ENCODE measurements around the gene SPEN.
A peak's percentile ranks its signal among the peaks of the same experiment; 100 is the strongest.
"Not testable (repeated sequence)": the region's sequence is repeated elsewhere in the genome, so short reads cannot be mapped to it uniquely, and the experiment has no call there.

The SPEN gene

GRCh38 chr1:15884477-15884876 is 37.0 kb downstream of the SPEN start:
- POLR2A ChIA-PET (ENCODE audit: low non-redundant PET): no interaction called here
- DNase-seq (ENCODE audit: low spot score): no peak
- peak overlapping the region; percentile 65 for H3K27ac ChIP-seq
- no peak for TF ChIP-seq CTCF (conservative IDR thresholded peaks at IDR 0.05; ENCODE audit: low read depth)
- CTCF ChIA-PET: interaction anchor here (0.7 kb wide), 1 partner anchor 1038 kb away, joined by 3 read pairs; no protein-coding TSS in a partner anchor

GRCh38 chr1:15885269-15885668 is 37.8 kb downstream of the SPEN start:
- no peak for DNase-seq (ENCODE audit: low spot score)
- POLR2A ChIA-PET (ENCODE audit: low non-redundant PET): no interaction called here
- H3K27ac ChIP-seq: no peak overlapping the region
- TF ChIP-seq CTCF (conservative IDR thresholded peaks at IDR 0.05; ENCODE audit: low read depth): no peak
- CTCF ChIA-PET: interaction anchor here (0.6 to 0.9 kb wide), 3 partner anchors 76 to 1038 kb away, joined by 3 to 4 read pairs (median 3); no protein-coding TSS in a partner anchor

GRCh38 chr1:15885701-15886610 is 38.4 kb downstream of the SPEN start:
- peak; percentile 86 for DNase-seq (ENCODE audit: low spot score)
- no peak; the same call in none of the 2 replicates for TF ChIP-seq CTCF (conservative IDR thresholded peaks at IDR 0.05; ENCODE audit: low read depth)
- H3K27ac ChIP-seq: peak overlapping the region; percentile 91
- CTCF ChIA-PET: interaction anchor here (0.6 to 0.9 kb wide), 6 partner anchors 11 to 714 kb away, joined by 3 to 5 read pairs (median 3); no protein-coding TSS in a partner anchor
- POLR2A ChIA-PET (ENCODE audit: low non-redundant PET): no interaction called here

GRCh38 chr1:15886611-15887167 is 39.2 kb downstream of the SPEN start:
- no peak for DNase-seq (ENCODE audit: low spot score)
- peak overlapping the region; percentile 91 for H3K27ac ChIP-seq
- TF ChIP-seq CTCF (conservative IDR thresholded peaks at IDR 0.05; ENCODE audit: low read depth): no peak
- ChIA-PET CTCF (interaction anchor here (0.6 to 0.9 kb wide), 4 partner anchors 12 to 507 kb away, joined by 3 to 5 read pairs (median 3); no protein-coding TSS in a partner anchor), POLR2A (ENCODE audit: low non-redundant PET) (no interaction called here)

GRCh38 chr1:15892857-15893599 is 45.5 kb downstream of the SPEN start:
- POLR2A ChIA-PET (ENCODE audit: low non-redundant PET); DNase-seq (ENCODE audit: low spot score): not testable (repeated sequence)

GRCh38 chr1:15895233-15895632 is 47.7 kb downstream of the SPEN start:
- TF ChIP-seq CTCF (conservative IDR thresholded peaks at IDR 0.05; ENCODE audit: low read depth): no peak
- peak overlapping the region; percentile 24 for H3K27ac ChIP-seq
- no peak for DNase-seq (ENCODE audit: low spot score)
- CTCF ChIA-PET: interaction anchor here (0.7 kb wide), 1 partner anchor 12 kb away, joined by 5 read pairs; no protein-coding TSS in a partner anchor
- POLR2A ChIA-PET (ENCODE audit: low non-redundant PET): no interaction called here

More at GRCh38 chr1:15892857-15893599, 45.5 kb downstream of the SPEN start:
- CTCF ChIA-PET: not testable (repeated sequence)
- peak overlapping the region; percentile 55 for H3K27ac ChIP-seq

- CTCF ChIA-PET: interaction anchor here (1.0 kb wide), 1 partner anchor 9 kb away, joined by 3 read pairs; no protein-coding TSS in a partner anchor
- H3K27ac ChIP-seq: peak overlapping the region; percentile 42
- DNase-seq (ENCODE audit: low spot score); POLR2A ChIA-PET (ENCODE audit: low non-redundant PET): not testable (repeated sequence)
Observed at GRCh38 chr1:15896841-15897610, 49.5 kb downstream of the SPEN start.

Measured in RWPE1 (cell line).